Right lobe of liver (tissue), 4 donors: ENCODE measurements around the gene LGALS7B.

Source experiments
- CTCF ChIP-seq, 4 donors: fragments of 200-600 bp in 3 of 4; fragments of 450-650 bp in 1 of 4; IDR thresholded peaks; one replicate each; pipeline versions ENCODE4 v1.5.1 to v1.8.0; 2016 to 2022; ENCODE audit warnings: antibody characterized with exemption in 4 of 4, mild to moderate bottlenecking in 2 of 4
- POLR2A ChIP-seq: fragments of 450-650 bp; IDR thresholded peaks from one replicate; pipeline ENCODE4 v1.6.1; 2017; ENCODE audit warnings: antibody characterized with exemption, mild to moderate bottlenecking
- donor health status: DM: no; HTN: no; CAD: no.
- donor health status: DM: no; HTN: no; CAD: no.
- donor health status: DM: no; HTN: yes; CAD: no.

- TF ChIP-seq CTCF (IDR thresholded peaks at IDR 0.05), result no peak
- no peak for TF ChIP-seq POLR2A
Observed at GRCh38 chr19:38812009-38812840, 23.2 kb downstream of the LGALS7B start.
